KMS-11 (cell line): ENCODE results near the gene INTS6.

Experiments used
- H2AFZ ChIP-seq: fragments of 200-600 bp; sonication (generic); 2 replicates; pipeline ENCODE4 v1.6.1; 2016; ENCODE audit warnings: antibody characterized with exemption, mixed run types, low read depth
- H3K27ac ChIP-seq: fragments of 200-600 bp; sonication (generic); 2 replicates; pipeline ENCODE4 v1.6.1; 2016; ENCODE audit warnings: mild to moderate bottlenecking, mixed run types
- H3K27me3 ChIP-seq: fragments of 200-600 bp; sonication (generic); 2 replicates; pipeline ENCODE4 v1.6.1; 2017; ENCODE audit warnings: mild to moderate bottlenecking, low read depth, mixed run types, moderate library complexity; ENCODE audit not compliant: insufficient read depth
- H3K36me3 ChIP-seq: fragments of 200-600 bp; sonication (generic); 2 replicates; pipeline ENCODE4 v1.6.1; 2017; ENCODE audit warnings: mild to moderate bottlenecking, mixed run types; ENCODE audit not compliant: insufficient read depth
- H3K4me1 ChIP-seq: fragments of 200-600 bp; sonication (generic); 2 replicates; pipeline ENCODE4 v1.6.1; 2016; ENCODE audit warnings: mild to moderate bottlenecking, low read depth, mixed run types; ENCODE audit not compliant: poor library complexity, severe bottlenecking
- H3K4me2 ChIP-seq: fragments of 200-600 bp; sonication (generic); 2 replicates; pipeline ENCODE4 v1.7.0; 2016; ENCODE audit warnings: mild to moderate bottlenecking, mixed run types
- H3K4me3 ChIP-seq: fragments of 200-600 bp; sonication (generic); IDR thresholded peaks from 2 replicates; pipeline ENCODE4 v1.6.1; 2017; ENCODE audit warnings: low read depth, low read length, mixed read lengths; ENCODE audit not compliant: insufficient read depth
- H3K79me2 ChIP-seq: fragments of 200-600 bp; sonication (generic); 2 replicates; pipeline ENCODE4 v1.6.1; 2016; ENCODE audit warnings: low read depth, mixed run types; ENCODE audit not compliant: insufficient read depth
- H3K9ac ChIP-seq: fragments of 200-600 bp; sonication (generic); 2 replicates; pipeline ENCODE4 v1.6.1; 2016; ENCODE audit warnings: mild to moderate bottlenecking, mixed run types
- H4K20me1 ChIP-seq: fragments of 200-600 bp; sonication (generic); 2 replicates; pipeline ENCODE4 v1.6.1; 2016; ENCODE audit warnings: mild to moderate bottlenecking, mixed run types; ENCODE audit not compliant: insufficient read depth
- CTCF ChIP-seq: fragments of 200-600 bp; sonication (generic); conservative IDR thresholded peaks from 2 replicates; pipeline ENCODE4 v1.6.1; 2017; ENCODE audit warnings: low read depth, mild to moderate bottlenecking, antibody characterized with exemption, low read length, moderate library complexity, mixed read lengths

Gene INTS6

GRCh38 chr13:51467730-51468129 is 14.9 kb upstream of the INTS6 start:
- Histone ChIP-seq H3K79me2 (no peaks in the 10 kb centered on the region), H2AFZ (no peak overlapping the region), H3K4me1 (no peaks in the 10 kb centered on the region), H3K4me3 (no peak overlapping the region), H3K36me3 (no peaks in the 10 kb centered on the region), H4K20me1 (no peaks in the 10 kb centered on the region), H3K9ac (no peak overlapping the region), H3K4me2 (no peak overlapping the region), H3K27ac (no peak overlapping the region), H3K27me3 (no peaks in the 10 kb centered on the region)
- no peak for TF ChIP-seq CTCF

GRCh38 chr13:51465124-51465523 is 12.3 kb upstream of the INTS6 start:
- Histone ChIP-seq H3K79me2 (no peaks in the 10 kb centered on the region), H3K4me2 (no peak overlapping the region), H3K4me3 (no peak overlapping the region), H3K27ac (no peak overlapping the region), H3K4me1 (no peaks in the 10 kb centered on the region), H3K36me3 (no peaks in the 10 kb centered on the region), H3K27me3 (no peaks in the 10 kb centered on the region), H2AFZ (no peak overlapping the region), H4K20me1 (no peaks in the 10 kb centered on the region), H3K9ac (no peak overlapping the region)
- TF ChIP-seq CTCF, result no peak

- H3K27me3 ChIP-seq, result no peaks in the 10 kb centered on the region
- peaks cover 10% of the 10 kb centered on the region for H3K4me1 ChIP-seq
- no peaks in the 10 kb centered on the region; the same call in 1 of the 2 replicates for H3K79me2 ChIP-seq
- H3K36me3 ChIP-seq, result no peaks in the 10 kb centered on the region
- H3K4me3 ChIP-seq, result no peak overlapping the region
- no peak overlapping the region for H2AFZ ChIP-seq
- TF ChIP-seq CTCF, result no peak
- H3K27ac ChIP-seq, result no peak overlapping the region
- no peak overlapping the region for H3K9ac ChIP-seq
- H3K4me2 ChIP-seq, result no peak overlapping the region
- H4K20me1 ChIP-seq, result no peaks in the 10 kb centered on the region
Measured at GRCh38 chr13:51457086-51457815, 4.4 kb upstream of the INTS6 start.

- TF ChIP-seq CTCF, result no peak
- Histone ChIP-seq H3K4me1 (peaks cover 10% of the 10 kb centered on the region), H3K4me3 (no peak overlapping the region), H3K9ac (no peak overlapping the region), H4K20me1 (no peaks in the 10 kb centered on the region), H3K27ac (no peak overlapping the region), H3K4me2 (no peak overlapping the region), H3K36me3 (no peaks in the 10 kb centered on the region), H2AFZ (no peak overlapping the region), H3K27me3 (no peaks in the 10 kb centered on the region), H3K79me2 (no peaks in the 10 kb centered on the region; the same call in 1 of the 2 replicates)
Measured at GRCh38 chr13:51456510-51456909, 3.7 kb upstream of the INTS6 start.
